Measurements from ENCODE around the gene NOL4L.

DNA sequence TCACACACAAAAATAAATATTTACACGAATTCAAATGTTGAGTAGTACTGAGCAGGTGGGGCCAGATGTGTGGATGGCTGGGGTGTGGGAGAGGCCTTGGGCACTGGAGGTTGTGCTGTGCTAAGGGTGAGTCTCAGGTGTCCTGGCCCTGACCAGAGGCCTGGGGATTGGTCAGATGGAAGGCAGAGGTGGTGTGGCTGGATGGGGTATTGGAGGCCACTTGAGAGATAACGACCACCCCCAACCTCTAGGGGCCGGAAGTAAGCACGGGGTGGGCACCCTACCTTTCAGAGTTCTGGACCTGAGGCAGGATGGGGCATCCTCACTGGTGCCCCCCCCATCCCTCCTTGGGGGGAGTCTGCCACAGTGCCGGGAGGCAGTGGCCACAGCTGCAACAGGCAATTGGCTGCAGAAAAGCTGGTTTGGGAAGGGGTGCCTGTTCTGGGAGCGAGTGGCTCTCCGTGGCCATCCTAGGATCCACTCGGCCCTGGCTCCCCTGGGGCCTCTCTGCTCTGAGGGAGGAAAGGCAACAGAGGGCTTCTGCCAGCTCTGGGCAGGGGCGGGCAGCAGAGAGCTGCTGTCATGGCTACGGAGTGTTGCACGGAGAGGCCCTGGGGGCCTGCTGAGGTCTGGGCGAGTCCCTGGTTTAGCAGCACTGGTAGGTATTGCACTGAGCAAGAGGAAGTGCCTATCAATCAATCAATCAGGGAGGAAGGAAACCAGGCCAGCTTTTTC lies 139.4 kb downstream of the NOL4L start:
- no peak for TF ChIP-seq POLR2A (IDR thresholded peaks at IDR 0.05)
- TF ChIP-seq CTCF (IDR thresholded peaks at IDR 0.05) = no peak
